ENCODE results near the gene CCDC138.

DNA sequence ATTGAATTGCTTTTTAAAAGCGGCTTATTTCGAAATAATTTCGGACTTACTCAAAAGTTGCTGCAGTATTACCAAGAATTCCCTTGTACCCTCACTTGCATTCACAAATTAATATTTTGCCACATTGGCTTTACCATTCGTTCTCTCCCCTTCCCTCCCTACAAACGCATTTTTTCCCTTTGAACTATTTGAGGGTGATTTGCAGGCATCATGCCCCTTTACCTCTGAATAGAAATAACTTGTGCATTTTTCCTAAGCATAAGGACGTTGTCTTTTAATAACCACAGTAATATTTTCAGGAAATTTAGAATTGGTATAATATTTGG lies 608 bp downstream of the CCDC138 start:
- TF ChIP-seq, protein P1, sequence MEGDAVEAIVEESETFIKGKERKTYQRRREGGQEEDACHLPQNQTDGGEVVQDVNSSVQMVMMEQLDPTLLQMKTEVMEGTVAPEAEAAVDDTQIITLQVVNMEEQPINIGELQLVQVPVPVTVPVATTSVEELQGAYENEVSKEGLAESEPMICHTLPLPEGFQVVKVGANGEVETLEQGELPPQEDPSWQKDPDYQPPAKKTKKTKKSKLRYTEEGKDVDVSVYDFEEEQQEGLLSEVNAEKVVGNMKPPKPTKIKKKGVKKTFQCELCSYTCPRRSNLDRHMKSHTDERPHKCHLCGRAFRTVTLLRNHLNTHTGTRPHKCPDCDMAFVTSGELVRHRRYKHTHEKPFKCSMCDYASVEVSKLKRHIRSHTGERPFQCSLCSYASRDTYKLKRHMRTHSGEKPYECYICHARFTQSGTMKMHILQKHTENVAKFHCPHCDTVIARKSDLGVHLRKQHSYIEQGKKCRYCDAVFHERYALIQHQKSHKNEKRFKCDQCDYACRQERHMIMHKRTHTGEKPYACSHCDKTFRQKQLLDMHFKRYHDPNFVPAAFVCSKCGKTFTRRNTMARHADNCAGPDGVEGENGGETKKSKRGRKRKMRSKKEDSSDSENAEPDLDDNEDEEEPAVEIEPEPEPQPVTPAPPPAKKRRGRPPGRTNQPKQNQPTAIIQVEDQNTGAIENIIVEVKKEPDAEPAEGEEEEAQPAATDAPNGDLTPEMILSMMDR (IDR thresholded peaks at IDR 0.05; ENCODE audit: poor library complexity, severe bottlenecking): no peak
- TF ChIP-seq SMC3 (conservative IDR thresholded peaks at IDR 0.05; ENCODE audit: poor library complexity) (no peak), EP300 (conservative IDR thresholded peaks at IDR 0.05; ENCODE audit: poor library complexity, severe bottlenecking) (no peak), MXI1 (conservative IDR thresholded peaks at IDR 0.05; ENCODE audit: poor library complexity, severe bottlenecking) (no peak), TAF1 (IDR thresholded peaks at IDR 0.05; ENCODE audit: low read depth) (no peak), EZH2 (IDR thresholded peaks at IDR 0.05; ENCODE audit: borderline replicate concordance, insufficient read depth, low read length, poor library complexity, severe bottlenecking) (no peak), POLR2AphosphoS5 (IDR thresholded peaks at IDR 0.05) (no peak), REST (IDR thresholded peaks at IDR 0.05; ENCODE audit: borderline replicate concordance) (no peak), RAD21 (conservative IDR thresholded peaks at IDR 0.05) (no peak)
